ENCODE data around the gene PADI1.
"Not testable (repeated sequence)": the region's sequence is repeated elsewhere in the genome, so short reads cannot be mapped to it uniquely, and the experiment has no call there.

Gene PADI1

DNA sequence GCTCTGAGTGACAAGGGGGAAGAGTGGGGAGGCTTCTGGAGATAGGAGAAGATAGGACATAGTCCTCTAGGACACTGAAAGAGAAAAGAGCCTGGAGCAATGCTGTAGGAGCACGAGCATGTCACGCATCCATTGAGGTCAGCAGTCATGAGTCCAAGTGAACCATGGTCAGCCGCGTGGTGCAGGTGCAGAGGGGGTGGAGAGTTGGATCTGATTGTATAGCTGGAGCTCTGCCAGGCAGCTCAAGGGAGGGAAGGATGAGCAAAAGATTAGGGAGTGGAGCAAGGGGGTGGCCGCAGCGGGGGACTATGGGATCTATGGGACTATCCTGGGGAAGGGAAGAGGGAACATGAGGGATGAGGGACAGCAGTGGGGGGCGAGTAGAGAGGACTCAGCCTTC is 14.0 kb downstream of the PADI1 start:
- no peak for DNase-seq

- DNase-seq = no peak
Measured at GRCh38 chr1:17220287-17220686, 15.4 kb downstream of the PADI1 start.

GRCh38 chr1:17222557-17222956 is 17.6 kb downstream of the PADI1 start:
- DNase-seq = no peak

DNA sequence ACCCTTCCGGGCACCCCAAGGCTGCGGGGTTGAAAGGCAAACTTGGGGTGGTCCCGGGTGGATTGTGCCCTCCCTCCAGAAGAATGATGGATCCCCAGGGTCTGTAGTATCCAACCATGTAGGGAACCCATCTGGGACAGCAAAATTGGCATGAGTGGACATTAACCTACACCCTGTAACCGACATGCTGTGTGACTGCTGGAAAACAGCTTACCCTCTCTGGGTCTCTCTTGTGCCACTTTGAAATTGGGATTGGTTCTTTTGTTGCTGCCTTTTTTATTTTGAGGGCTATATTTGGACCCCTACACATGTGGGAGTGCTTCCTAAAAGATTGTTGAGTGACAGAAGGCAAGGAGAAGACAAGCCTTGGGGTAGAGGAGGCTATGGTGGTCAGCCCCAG is 19.5 kb downstream of the PADI1 start:
- no peak for DNase-seq

DNA sequence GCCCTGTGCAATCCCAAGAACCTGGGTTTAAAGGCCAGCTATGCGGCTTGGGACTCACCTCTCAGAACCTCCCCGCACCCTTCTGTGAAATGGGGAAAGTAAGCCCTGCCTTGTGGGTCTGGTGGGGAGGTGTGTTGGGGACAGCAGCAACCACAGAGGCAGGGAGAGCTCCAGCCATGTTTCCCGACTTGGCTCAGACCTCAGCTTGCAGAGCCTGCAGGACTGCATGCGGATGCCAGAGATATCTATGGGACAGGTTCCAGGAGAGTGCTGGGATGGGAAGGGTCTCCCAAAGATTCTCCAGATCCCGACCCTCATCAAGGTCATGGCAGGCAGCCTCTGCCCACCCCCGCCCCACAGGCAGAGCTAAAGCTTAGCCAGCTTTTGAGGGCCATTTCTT is 20.2 kb downstream of the PADI1 start:
- DNase-seq = no peak

GRCh38 chr1:17227358-17227915 is 22.5 kb downstream of the PADI1 start:
- DNase-seq = no peak

DNA sequence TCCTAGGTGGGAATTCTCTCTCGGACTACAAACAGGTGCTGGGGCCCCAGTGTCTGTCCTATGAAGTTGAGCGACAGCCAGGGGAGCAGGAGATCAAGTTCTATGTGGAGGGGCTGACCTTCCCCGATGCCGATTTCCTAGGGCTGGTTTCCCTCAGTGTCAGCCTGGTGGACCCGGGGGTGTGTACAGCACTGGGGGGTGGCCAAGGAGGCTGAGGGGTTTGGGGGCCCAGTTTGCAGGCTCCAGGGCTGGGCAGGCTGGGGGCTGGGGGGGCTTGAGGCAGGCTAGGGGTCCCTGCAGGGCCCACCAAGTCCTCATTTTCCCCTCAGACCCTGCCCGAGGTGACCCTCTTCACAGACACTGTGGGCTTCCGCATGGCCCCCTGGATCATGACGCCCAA is 23.7 kb downstream of the PADI1 start:
- no peak for DNase-seq

- DNase-seq = no peak
Measured at GRCh38 chr1:17229379-17229778, 24.5 kb downstream of the PADI1 start.

- no peak for DNase-seq
Measured at GRCh38 chr1:17230106-17230505, 25.2 kb downstream of the PADI1 start.

DNA sequence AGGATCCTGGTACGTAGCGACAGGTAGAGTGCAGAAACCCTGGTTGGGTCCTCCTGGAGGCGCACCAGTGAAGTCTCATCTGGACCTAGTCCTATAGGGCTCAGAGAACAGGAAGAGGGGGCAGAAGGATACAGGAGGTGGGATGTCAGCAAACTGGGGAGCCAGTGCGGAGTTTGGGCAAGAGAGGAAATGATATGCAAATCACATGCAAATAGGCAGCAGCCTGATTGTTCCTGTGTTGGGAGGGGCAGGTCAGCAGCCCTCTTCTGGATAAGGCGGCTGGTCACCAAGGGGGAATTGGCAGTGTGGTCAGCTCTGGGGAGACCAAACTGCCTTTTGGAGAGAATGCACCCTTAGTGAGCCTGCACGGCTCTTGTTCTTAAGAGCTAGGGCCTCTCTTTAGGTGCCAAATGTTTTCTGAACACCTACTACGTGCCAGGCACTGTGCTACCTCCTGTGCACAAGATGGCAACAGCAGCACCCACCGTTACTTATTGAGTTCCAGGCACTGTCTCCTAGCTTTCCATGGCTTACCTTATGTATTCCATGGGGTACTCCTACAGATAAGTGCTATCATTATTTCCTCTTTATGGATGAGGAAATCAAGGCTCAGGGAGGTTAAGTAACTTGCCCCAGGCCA is 25.9 kb downstream of the PADI1 start:
- DNase-seq = no peak

DNA sequence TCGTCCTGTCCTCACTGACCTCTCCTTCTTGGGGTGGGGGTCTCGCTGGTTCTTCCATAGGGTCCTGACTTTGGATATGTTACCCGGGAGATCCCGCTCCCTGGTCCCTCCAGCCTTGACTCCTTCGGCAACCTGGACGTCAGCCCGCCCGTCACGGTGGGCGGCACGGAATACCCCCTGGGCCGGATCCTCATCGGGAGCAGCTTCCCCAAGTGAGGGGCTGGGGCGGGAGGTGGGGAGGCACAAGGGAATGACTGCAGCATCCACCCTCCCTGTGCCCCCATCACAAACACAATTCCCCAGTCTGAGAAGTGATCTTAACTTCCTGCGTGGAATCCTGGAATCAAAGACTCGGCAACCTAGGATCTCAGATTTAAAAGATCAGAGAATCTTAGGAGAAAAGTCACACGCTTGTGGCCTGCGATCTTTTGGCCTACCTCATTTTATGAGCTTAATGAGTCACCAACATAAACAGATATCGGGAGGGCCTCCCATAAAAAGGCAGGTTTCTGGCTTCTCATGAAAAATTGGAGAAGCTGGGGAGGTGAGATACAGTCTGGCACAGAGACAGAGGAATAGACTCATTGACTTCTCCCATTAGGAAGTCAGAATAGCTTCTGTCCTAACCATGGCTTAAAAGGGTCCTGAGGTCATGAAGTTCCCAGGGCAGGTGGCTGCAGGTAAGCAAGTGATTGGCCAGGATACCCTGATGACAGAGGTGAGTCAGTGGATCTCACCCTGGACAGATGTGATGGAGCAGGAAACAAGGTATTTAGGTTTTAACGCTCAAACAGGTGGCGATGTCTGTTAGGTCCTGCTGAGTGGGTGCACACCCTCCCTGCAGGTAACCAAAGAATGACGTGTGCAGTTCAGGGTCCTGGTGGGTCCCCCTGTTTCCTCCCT is 28.1 kb downstream of the PADI1 start:
- DNase-seq = peak; percentile 3

DNA sequence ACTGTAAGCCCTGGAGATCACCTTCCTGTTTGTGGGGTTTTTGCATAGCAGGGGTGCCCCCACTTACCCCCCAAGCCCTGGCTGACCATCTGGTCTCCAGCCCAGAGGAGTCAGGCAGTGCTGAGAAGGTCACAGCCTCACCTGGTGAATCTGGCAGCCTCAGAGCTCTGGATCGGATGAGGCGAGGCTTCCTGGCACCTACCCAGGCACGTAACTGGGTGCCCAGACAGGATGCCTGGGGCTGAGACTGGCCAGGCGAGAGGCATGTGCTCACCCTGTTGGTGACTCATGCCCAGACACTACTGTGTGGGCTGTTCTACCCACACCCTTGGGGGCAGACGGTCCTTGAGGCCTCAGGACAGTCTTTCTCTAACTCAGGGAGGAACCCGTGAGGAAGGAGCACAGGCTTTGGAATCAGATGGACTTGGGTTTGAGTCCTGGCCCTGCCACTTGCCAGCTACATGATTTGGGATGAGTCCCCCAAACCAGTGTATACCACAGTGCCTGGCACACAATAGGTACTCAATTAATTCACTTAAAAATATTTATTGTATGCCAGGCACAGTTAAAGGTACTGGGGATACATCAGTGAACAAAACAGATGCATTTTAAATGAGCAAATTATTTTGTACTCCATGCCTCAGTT is 28.9 kb downstream of the PADI1 start:
- peak; percentile 10 for DNase-seq

- no peak for DNase-seq
Measured at GRCh38 chr1:17234405-17234804, 29.5 kb downstream of the PADI1 start.

DNA sequence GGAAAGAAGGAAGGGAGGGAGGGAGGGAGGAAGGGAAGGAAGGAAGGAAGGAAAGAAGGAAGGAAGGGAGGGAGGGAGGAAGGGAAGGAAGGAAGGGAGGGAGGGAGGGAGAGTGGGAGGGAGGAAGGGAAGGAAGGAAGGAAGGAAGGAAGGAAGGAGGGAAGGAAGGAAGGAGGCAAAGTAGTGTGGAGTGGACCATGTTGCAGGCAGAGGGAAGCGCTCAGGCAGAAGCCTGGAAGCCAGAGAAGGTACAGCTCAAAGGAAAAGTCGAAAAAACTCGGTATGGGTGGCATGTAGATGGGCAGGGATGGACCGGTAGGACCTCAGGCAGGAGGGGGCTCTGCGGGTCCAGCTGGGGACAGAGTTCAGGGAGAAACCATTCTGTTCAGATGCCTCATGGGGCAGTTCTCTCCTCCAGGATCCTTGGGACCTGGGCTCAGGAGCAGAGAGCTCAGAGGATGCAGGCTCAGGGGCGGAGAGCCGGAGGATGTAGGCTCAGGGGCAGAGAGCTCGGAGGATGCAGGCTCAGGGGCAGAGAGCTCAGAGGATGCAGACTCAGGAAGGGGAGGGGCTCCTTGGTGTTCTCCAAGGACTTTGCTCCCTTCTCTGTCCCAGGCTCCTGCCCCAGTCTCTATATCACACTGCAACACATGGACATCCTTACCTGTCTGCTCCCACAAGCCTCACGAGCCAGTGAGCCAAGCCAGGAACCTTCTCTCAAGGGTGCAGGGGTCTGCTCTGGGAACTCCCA is 30.4 kb downstream of the PADI1 start:
- no peak for DNase-seq

- peak; percentile 65 for DNase-seq
Measured at GRCh38 chr1:17236779-17237560, 32.0 kb downstream of the PADI1 start.

GRCh38 chr1:17237561-17237903 is 32.6 kb downstream of the PADI1 start:
- no peak for DNase-seq

GRCh38 chr1:17239420-17239819 is 34.5 kb downstream of the PADI1 start:
- DNase-seq = peak; percentile 58

DNA sequence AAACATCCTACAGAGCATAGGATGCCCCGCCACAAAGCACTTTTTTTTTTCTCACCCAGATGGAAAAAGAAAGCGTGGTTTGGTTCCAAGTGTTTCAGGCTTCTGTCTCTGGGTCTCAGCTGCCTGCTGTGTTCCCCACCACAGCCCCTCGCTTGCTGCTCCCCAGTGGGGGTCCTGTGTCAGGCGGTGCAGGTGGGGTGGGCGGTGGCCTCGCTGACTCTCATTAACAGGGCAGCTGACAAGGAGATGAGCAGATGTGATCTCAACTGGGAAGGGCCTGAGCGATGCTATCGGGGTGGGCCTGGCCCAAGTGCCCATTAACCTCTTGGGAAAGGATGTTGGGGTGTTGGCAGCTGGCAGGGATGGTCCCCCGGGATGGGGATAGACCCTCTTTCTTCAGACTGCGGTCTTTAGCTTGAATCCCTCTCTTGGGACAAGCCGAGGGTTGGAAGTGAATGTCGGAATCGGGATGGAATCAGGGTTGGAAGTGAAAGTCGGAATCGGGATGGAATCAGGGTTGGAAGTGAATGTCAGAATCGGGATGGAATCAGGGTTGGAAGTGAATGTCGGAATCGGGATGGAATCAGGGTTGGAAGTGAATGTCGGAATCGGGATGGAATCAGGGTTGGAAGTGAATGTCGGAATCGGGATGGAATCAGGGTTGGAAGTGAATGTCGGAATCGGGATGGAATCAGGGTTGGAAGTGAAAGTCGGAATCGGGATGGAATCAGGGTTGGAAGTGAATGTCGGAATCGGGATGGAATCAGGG is 36.3 kb downstream of the PADI1 start:
- DNase-seq = not testable (repeated sequence)

GRCh38 chr1:17241780-17242074 is 36.8 kb downstream of the PADI1 start:
- DNase-seq = not testable (repeated sequence)

GRCh38 chr1:17243274-17243673 is 38.3 kb downstream of the PADI1 start:
- DNase-seq = no peak

Measured in DMS153 (cell line).